Adrenal gland (tissue), 12 donors: Measurements from ENCODE around the gene TEDDM1. TPM values are rescaled to one million over a fixed set of nuclear protein-coding genes. Genes with fewer than 3 reads are reported as not detected.

Experiments
- DNase-seq, 7 donors: peaks; one replicate each; pipeline ENCODE4 v3.0.0-alpha.2; 2019 to 2020
- H3K27ac ChIP-seq, 5 donors: fragments of 200-600 bp; sonication (generic) in 4 of 5; 1 replicate in 3 of 5; 2 replicates in 2 of 5; pipeline versions ENCODE4 v1.5.1 to v1.8.0; 2016 to 2020; ENCODE audit warnings: mild to moderate bottlenecking in 1 of 5
- H3K27me3 ChIP-seq: fragments of 200-600 bp; 2 replicates; pipeline ENCODE4 v1.8.0; 2021
- H3K36me3 ChIP-seq, 2 donors: fragments of 200-600 bp; replicated peaks in 1 of 2; 1 replicate in 1 of 2; 2 replicates in 1 of 2; pipeline versions ENCODE4 v1.5.1 to v1.8.0; 2018 to 2022
- H3K4me1 ChIP-seq, 2 donors: fragments of 200-600 bp; replicated peaks in 1 of 2; 1 replicate in 1 of 2; 2 replicates in 1 of 2; pipeline versions ENCODE4 v1.5.1 to v1.8.0; 2018 to 2021
- H3K4me3 ChIP-seq, 4 donors: fragments of 200-600 bp; sonication (generic) in 3 of 4; one replicate each; pipeline ENCODE4 v1.5.1; 2016 to 2018
- H3K9me3 ChIP-seq, 3 donors: fragments of 200-600 bp; sonication (generic) in 1 of 3; replicated peaks in 1 of 3; 1 replicate in 2 of 3; 2 replicates in 1 of 3; pipeline versions ENCODE4 v1.5.1 to v1.8.0; 2016 to 2021
- POLR2A ChIP-seq, 2 donors: fragments of 450-650 bp; IDR thresholded peaks; one replicate each; pipeline ENCODE4 v1.6.1; 2017; ENCODE audit warnings: antibody characterized with exemption in 2 of 2, mild to moderate bottlenecking in 2 of 2, moderate library complexity in 1 of 2
- WGBS, 4 donors: extraction: QIAGEN DNeasy Blood & Tissue Kit in 2 of 4; methylation state at CpG; one replicate each; pipeline versions ENCODE4 v1.1.5 to v1.1.7; 2013 to 2017; 5-methylcytosine and 5-hydroxymethylcytosine counted together
- intact Hi-C, 2 donors: fragments of 100-400 bp; cut with DNase I; formaldehyde crosslinking; loops; one replicate each; pipeline versions ENCODE4 v1.14.1 to v1.15.0; 2022 to 2023
- polyA plus RNA-seq, 3 donors: library from polyadenylated mRNA; stranded (reverse); fragments of 200-250 nt in 2 of 3; fragments of 350-450 nt in 1 of 3; fragmentation: Illumina TruSeq in 1 of 3; extraction: RNeasy Lipid Tissue Mini Kit (QIAGEN cat#74804) in 1 of 3; gene quantifications; one replicate each; pipeline ENCODE4 v1.2.3, GENCODE V29; 2013 to 2014
- total RNA-seq, 9 donors: library from RNA; depleted of rRNA in 4 of 9; stranded (reverse); fragments of >200 nt in 4 of 9; fragments of 120-200 nt in 1 of 9; fragmentation: NEBNext Ultra II Directional in 1 of 9; extraction: Animal tissue kit (Norgen Biotek cat#: 25700) in 1 of 9; gene quantifications; one replicate each; pipeline versions ENCODE4 v1.1.0 to v1.2.4, GENCODE V29; 2013 to 2023
- TF ChIP-seq, protein P1 (sequence below), 6 experiments: fragments of 450-650 bp in 4 of 6; fragments of 200-600 bp in 2 of 6; sonication (generic) in 1 of 6; IDR thresholded peaks; 1 replicate in 5 of 6; 2 replicates in 1 of 6; pipeline versions ENCODE4 v1.5.1 to v1.8.0; 2016 to 2021; ENCODE audit warnings: antibody characterized with exemption in 6 of 6, mild to moderate bottlenecking in 2 of 6, moderate library complexity in 1 of 6
- donor health status: healthy with polysubstance abuse.
- donor health status: Bipolar disorder and iron deficiency.
- donor health status: DM: yes; HTN: yes; CAD: no.
- donor health status: DM: no; HTN: no; CAD: no.
- donor health status: DM: no; HTN: no; CAD: no.
- donor health status: DM: yes; HTN: yes; CAD: no.

The TEDDM1 gene
- total and polyA plus RNA-seq, 12 donors = not detected

DNA sequence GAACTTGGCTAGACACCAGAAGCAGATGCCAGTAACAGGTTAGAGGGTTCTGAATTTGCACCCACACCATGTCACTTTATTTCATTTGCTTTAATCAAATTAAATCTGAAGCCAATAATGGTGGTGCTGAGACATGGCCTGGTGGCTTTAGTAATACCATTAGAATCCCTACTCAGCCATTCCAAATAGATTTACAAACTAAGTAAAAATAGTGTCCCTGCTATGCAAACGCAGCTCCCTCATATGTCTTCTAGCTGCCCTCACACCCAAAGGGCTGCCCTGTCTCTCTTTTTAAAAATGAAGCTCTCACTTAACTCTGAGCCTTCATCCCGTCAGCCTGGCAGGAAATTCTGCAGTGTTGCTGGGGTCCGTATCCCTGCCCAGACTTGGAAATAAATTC is 29.9 kb downstream of the TEDDM1 start:
- H3K36me3 ChIP-seq = no peaks in the 10 kb centered on the region
- H3K27me3 ChIP-seq = no peaks in the 10 kb centered on the region
- peaks cover 0 to 3% of the 10 kb centered on the region in 2 donors for H3K4me1 ChIP-seq
- no peak overlapping the region for H3K4me3 ChIP-seq
- H3K9me3 ChIP-seq = no peaks in the 10 kb centered on the region
- DNase-seq = no peak
- TF ChIP-seq POLR2A (IDR thresholded peaks at IDR 0.05) = no peak
- TF ChIP-seq, protein P1, sequence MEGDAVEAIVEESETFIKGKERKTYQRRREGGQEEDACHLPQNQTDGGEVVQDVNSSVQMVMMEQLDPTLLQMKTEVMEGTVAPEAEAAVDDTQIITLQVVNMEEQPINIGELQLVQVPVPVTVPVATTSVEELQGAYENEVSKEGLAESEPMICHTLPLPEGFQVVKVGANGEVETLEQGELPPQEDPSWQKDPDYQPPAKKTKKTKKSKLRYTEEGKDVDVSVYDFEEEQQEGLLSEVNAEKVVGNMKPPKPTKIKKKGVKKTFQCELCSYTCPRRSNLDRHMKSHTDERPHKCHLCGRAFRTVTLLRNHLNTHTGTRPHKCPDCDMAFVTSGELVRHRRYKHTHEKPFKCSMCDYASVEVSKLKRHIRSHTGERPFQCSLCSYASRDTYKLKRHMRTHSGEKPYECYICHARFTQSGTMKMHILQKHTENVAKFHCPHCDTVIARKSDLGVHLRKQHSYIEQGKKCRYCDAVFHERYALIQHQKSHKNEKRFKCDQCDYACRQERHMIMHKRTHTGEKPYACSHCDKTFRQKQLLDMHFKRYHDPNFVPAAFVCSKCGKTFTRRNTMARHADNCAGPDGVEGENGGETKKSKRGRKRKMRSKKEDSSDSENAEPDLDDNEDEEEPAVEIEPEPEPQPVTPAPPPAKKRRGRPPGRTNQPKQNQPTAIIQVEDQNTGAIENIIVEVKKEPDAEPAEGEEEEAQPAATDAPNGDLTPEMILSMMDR (IDR thresholded peaks at IDR 0.05) = no peak
- no peak overlapping the region for H3K27ac ChIP-seq
- 59 to 82% (median 77%) methylated on average over 3 of the region's 3 CpGs for WGBS, 4 donors
- intact Hi-C loops = no loop called here

DNA sequence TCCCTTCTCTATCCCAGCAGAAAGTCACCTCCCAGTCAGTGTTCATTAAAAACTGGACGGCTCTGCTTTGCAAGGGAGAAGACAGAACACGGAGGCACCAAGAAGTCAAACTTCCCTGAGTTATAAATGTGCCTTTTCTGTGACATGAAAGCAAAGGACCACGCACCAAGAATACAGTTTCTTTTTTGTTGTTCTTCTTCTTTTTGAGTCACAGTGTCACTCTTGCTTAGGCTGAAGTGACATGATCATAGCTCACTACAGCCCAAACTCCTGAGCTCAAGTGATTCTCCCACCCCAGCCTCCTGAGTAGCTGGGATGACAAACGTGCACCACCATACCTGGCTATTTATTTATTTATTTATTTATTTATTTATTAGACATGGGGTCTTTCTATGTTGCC is 31.6 kb downstream of the TEDDM1 start:
- 57 to 66% (median 61%) methylated on average over 4 of the region's 4 CpGs for WGBS, 4 donors
- no peak overlapping the region for H3K4me3 ChIP-seq
- peaks cover 0 to 3% of the 10 kb centered on the region in 2 donors for H3K4me1 ChIP-seq
- H3K27me3 ChIP-seq = no peaks in the 10 kb centered on the region
- no peaks in the 10 kb centered on the region for H3K9me3 ChIP-seq
- intact Hi-C loops = no loop called here
- TF ChIP-seq, protein P1 (IDR thresholded peaks at IDR 0.05) = no peak
- TF ChIP-seq POLR2A (IDR thresholded peaks at IDR 0.05) = no peak
- DNase-seq = no peak
- no peaks in the 10 kb centered on the region for H3K36me3 ChIP-seq
- H3K27ac ChIP-seq = no peak overlapping the region

DNA sequence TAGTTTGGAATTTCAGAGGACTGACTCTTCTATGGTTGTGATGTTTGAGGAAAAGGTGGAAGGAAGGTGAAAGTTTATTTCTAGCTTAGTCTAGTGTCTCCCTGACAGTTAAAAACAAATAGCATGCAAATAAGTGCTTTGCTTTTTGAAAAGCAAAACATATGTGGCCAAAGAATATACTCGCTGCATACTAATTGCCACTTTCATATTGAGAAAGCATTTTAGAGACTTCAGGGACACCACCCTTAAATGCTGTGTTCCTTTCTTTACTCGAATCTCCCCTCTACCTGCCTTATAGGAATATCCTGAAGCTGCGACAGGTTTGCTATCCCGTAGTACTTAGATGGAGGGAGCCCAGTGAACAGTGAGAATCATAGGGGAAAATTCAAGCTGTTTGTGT is 32.1 kb downstream of the TEDDM1 start:
- H3K27ac ChIP-seq = no peak overlapping the region
- WGBS, 4 donors = 59 to 78% (median 63%) methylated on average over 4 of the region's 4 CpGs

DNA sequence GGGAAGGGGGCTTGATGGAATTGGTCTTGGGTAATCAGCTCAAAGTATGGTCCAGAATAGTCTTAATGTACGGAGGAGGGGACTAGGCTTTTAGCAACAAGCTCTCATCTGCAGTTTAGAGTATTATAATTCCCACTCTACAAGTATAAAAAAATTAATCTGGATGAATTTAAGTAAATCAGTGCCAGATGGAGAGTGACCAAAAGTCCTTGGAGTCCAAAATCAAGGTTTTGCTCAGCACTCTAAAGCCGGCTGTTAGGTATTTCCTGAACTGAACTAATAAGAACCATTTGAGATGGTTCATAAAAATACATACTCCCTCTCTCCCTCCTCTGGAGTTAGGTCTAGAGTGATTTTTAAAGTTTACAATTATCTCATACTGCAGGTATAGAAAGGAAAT is 32.5 kb downstream of the TEDDM1 start:
- Histone ChIP-seq H3K4me3 (no peak overlapping the region), H3K27ac (no peak overlapping the region), H3K27me3 (no peaks in the 10 kb centered on the region), H3K36me3 (no peaks in the 10 kb centered on the region), H3K4me1 (peaks cover 0 to 3% of the 10 kb centered on the region in 2 donors), H3K9me3 (no peaks in the 10 kb centered on the region)
- intact Hi-C loops = no loop called here
- WGBS, 4 donors = 54 to 63% (median 58%) methylated on average over 2 of the region's 2 CpGs
- no peak for DNase-seq
- TF ChIP-seq POLR2A (IDR thresholded peaks at IDR 0.05) = no peak
- TF ChIP-seq, protein P1 (IDR thresholded peaks at IDR 0.05) = no peak

More for the DNA sequence above, 32.1 kb downstream of the TEDDM1 start:
- H3K27me3 ChIP-seq = no peaks in the 10 kb centered on the region
- intact Hi-C loops = no loop called here
- peaks cover 0 to 3% of the 10 kb centered on the region in 2 donors for H3K4me1 ChIP-seq
- H3K9me3 ChIP-seq = no peaks in the 10 kb centered on the region
- DNase-seq = no peak
- no peak overlapping the region for H3K4me3 ChIP-seq
- TF ChIP-seq, protein P1 (IDR thresholded peaks at IDR 0.05) = no peak
- TF ChIP-seq POLR2A (IDR thresholded peaks at IDR 0.05) = no peak
- no peaks in the 10 kb centered on the region for H3K36me3 ChIP-seq
